GM10266 (cell line): ENCODE data around the gene FBLN2.
"Not testable (repeated sequence)": the region's sequence is repeated elsewhere in the genome, so short reads cannot be mapped to it uniquely, and the experiment has no call there.

Experiments
- DNase-seq: peaks from one replicate; pipeline ENCODE4 v3.0.0; 2012; ENCODE audit errors: extremely low spot score
- CTCF ChIP-seq: IDR thresholded peaks from 2 replicates; pipeline ENCODE4 v1.5.1; 2012; ENCODE audit warnings: mild to moderate bottlenecking, low read depth; ENCODE audit not compliant: control insufficient read depth, insufficient read depth; ENCODE audit errors: missing control alignments

Gene FBLN2

GRCh38 chr3:13548696-13549622 lies at the start of gene FBLN2:
Gene FBLN2, plus strand, starts transcription at chr3:13549125. Its CDS starts 21,231 bp downstream, at chr3:13570356.
- no peak for DNase-seq
- no peak for TF ChIP-seq CTCF

GRCh38 chr3:13499246-13499645 lies 49.7 kb upstream of the FBLN2 start:
- not testable (repeated sequence) for DNase-seq

GRCh38 chr3:13500133-13500885 lies 48.6 kb upstream of the FBLN2 start:
- TF ChIP-seq CTCF, result peak; percentile 61
- DNase-seq, result peak; percentile 48

GRCh38 chr3:13501056-13501455 lies 47.9 kb upstream of the FBLN2 start:
- TF ChIP-seq CTCF, result no peak
- no peak for DNase-seq

- TF ChIP-seq CTCF, result no peak
These were observed 47.4 kb upstream of the FBLN2 start for GRCh38 chr3:13501521-13501920.

GRCh38 chr3:13501958-13502790 lies 46.8 kb upstream of the FBLN2 start:
- no peak for DNase-seq
- TF ChIP-seq CTCF, result no peak

More at GRCh38 chr3:13501521-13501920, 47.4 kb upstream of the FBLN2 start:
- DNase-seq, result no peak

- DNase-seq, result no peak
These were observed 46.2 kb upstream of the FBLN2 start for GRCh38 chr3:13502791-13503060.

More at GRCh38 chr3:13502791-13503060, 46.2 kb upstream of the FBLN2 start:
- no peak for TF ChIP-seq CTCF
